Measurements from ENCODE around the gene ATE1.

DNA sequence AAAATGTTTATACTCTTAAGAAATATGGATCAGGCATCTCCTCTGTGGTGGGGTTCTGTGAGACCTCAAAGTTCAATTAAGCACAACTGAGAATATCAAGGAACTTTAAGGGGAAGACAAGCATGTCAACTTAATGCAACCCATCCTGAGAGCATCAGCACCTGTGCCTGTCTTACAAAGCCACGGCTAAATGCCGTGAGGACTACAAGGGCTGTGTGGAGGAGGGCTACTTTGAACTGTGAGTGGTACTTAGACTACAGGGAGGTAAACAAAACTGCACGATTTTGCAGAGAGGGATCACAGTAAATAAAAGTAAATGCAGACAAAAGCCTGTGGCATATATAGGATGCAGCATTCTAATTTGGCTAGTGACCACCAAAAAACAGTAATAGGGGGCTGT, 139.1 kb downstream of the ATE1 start:
- TF ChIP-seq, protein P1, sequence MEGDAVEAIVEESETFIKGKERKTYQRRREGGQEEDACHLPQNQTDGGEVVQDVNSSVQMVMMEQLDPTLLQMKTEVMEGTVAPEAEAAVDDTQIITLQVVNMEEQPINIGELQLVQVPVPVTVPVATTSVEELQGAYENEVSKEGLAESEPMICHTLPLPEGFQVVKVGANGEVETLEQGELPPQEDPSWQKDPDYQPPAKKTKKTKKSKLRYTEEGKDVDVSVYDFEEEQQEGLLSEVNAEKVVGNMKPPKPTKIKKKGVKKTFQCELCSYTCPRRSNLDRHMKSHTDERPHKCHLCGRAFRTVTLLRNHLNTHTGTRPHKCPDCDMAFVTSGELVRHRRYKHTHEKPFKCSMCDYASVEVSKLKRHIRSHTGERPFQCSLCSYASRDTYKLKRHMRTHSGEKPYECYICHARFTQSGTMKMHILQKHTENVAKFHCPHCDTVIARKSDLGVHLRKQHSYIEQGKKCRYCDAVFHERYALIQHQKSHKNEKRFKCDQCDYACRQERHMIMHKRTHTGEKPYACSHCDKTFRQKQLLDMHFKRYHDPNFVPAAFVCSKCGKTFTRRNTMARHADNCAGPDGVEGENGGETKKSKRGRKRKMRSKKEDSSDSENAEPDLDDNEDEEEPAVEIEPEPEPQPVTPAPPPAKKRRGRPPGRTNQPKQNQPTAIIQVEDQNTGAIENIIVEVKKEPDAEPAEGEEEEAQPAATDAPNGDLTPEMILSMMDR (IDR thresholded peaks at IDR 0.05; ENCODE audit: low read depth, low read length), result no peak
- TF ChIP-seq EZH2phosphoT487 (IDR thresholded peaks at IDR 0.05; ENCODE audit: low read depth), result no peak
